ENCODE results near the gene DAPK1. TPM values are rescaled to one million over a fixed set of nuclear protein-coding genes. Genes with fewer than 3 reads are reported as not detected.
"Not testable (repeated sequence)": the region's sequence is repeated elsewhere in the genome, so short reads cannot be mapped to it uniquely, and the experiment has no call there.

DAPK1 gene
- polyA plus RNA-seq, 1 donor, result 24.9 TPM

DNA sequence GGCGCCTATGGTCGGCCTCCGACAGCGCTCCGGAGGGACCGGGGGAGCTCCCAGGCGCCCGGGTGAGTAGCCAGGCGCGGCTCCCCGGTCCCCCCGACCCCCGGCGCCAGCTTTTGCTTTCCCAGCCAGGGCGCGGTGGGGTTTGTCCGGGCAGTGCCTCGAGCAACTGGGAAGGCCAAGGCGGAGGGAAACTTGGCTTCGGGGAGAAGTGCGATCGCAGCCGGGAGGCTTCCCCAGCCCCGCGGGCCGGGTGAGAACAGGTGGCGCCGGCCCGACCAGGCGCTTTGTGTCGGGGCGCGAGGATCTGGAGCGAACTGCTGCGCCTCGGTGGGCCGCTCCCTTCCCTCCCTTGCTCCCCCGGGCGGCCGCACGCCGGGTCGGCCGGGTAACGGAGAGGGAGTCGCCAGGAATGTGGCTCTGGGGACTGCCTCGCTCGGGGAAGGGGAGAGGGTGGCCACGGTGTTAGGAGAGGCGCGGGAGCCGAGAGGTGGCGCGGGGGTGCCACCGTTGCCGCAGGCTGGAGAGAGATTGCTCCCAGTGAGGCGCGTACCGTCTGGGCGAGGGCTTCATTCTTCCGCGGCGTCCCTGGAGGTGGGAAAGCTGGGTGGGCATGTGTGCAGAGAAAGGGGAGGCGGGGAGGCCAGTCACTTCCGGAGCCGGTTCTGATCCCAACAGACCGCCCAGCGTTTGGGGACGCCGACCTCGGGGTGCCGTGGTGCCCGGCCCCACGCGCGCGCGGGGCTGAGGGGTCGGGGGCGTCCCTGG, 561 bp downstream of the DAPK1 start:
- peak; percentile 32 to 71 for DNase-seq
- WGBS (ENCODE audit: insufficient coverage, low lambda C conversion rate), result no CpG with 5 or more reads among the region's 80 CpGs
- Histone ChIP-seq H3K4me3 (ENCODE audit: low read length) (peak overlapping the region; percentile 74), H3K36me3 (ENCODE audit: control insufficient read depth, insufficient read depth, low read length) (no peaks in the 10 kb centered on the region), H3K9me3 (ENCODE audit: control insufficient read depth, low read depth, low read length) (peaks cover 4% of the 10 kb centered on the region), H3K27me3 (ENCODE audit: control insufficient read depth, insufficient read depth, low read length) (peaks cover 9% of the 10 kb centered on the region), H3K27ac (ENCODE audit: low read length) (peak overlapping the region; percentile 63), H3K4me1 (ENCODE audit: control insufficient read depth, insufficient read depth, low read length) (peaks cover 12% of the 10 kb centered on the region)

DNA sequence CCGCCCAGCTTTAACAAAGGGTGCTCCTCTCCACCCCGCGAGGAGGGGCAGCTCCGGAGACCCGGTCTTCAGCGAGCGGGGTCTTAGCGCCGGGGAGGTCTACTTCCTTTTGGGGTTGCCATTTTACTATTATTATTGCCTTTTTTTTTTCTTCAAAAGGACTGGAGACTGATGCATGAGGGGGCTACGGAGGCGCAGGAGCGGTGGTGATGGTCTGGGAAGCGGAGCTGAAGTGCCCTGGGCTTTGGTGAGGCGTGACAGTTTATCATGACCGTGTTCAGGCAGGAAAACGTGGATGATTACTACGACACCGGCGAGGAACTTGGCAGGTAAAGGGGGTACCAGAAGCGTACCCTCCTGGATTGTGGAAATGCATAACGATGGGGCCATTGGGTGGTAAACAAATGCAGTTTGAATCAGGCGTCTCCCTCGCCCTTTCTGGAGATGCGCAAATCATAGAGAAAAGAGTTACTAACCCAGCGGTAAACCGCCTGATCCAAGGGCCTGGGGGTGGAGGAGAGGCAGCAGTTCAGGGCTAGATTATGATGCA, 1.2 kb downstream of the DAPK1 start:
- peaks cover 4% of the 10 kb centered on the region for H3K9me3 ChIP-seq (ENCODE audit: control insufficient read depth, low read depth, low read length)
- peaks cover 13% of the 10 kb centered on the region for H3K4me1 ChIP-seq (ENCODE audit: control insufficient read depth, insufficient read depth, low read length)
- peak overlapping the region; percentile 63 for H3K27ac ChIP-seq (ENCODE audit: low read length)
- WGBS (ENCODE audit: insufficient coverage, low lambda C conversion rate), result no CpG with 5 or more reads among the region's 26 CpGs
- no peaks in the 10 kb centered on the region for H3K36me3 ChIP-seq (ENCODE audit: control insufficient read depth, insufficient read depth, low read length)
- H3K4me3 ChIP-seq (ENCODE audit: low read length), result peak overlapping the region; percentile 74
- peak in 1 of 2 donors; percentile 16 for DNase-seq
- peaks cover 9% of the 10 kb centered on the region for H3K27me3 ChIP-seq (ENCODE audit: control insufficient read depth, insufficient read depth, low read length)

DNA sequence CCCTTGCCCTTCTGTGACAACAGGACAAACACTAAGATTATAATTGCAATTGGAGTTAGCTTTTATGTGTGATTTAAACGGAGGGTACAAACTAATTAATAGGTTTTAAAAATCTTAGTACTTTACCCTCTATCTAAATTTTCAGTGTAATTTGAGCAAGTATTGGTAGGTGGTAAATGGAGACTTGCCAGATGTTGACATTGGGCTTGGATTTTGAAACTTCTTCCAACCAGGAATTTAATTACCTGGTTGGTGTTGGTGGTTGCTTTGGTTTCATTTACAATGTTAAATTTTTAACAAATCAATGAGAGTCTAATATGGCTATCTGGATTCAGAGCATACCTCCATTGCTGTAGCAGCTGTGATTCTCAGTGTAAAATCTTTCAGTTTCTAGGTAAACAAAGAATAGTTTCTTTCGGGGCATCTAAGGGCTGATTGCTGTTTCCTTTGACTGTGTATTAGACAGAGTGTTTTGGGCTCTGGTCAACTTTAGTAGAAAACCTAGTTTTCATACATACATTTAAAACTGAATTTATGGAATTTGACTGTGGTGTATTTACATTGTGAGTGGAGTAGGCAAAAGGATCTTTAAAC, 1.9 kb downstream of the DAPK1 start:
- Histone ChIP-seq H3K27me3 (ENCODE audit: control insufficient read depth, insufficient read depth, low read length) (peaks cover 9% of the 10 kb centered on the region), H3K4me1 (ENCODE audit: control insufficient read depth, insufficient read depth, low read length) (peaks cover 14% of the 10 kb centered on the region), H3K4me3 (ENCODE audit: low read length) (peak overlapping the region; percentile 74), H3K27ac (ENCODE audit: low read length) (no peak overlapping the region), H3K9me3 (ENCODE audit: control insufficient read depth, low read depth, low read length) (peaks cover 4% of the 10 kb centered on the region), H3K36me3 (ENCODE audit: control insufficient read depth, insufficient read depth, low read length) (no peaks in the 10 kb centered on the region)
- DNase-seq, result no peak
- WGBS (ENCODE audit: insufficient coverage, low lambda C conversion rate), result no CpG with 5 or more reads among the region's 2 CpGs

DNA sequence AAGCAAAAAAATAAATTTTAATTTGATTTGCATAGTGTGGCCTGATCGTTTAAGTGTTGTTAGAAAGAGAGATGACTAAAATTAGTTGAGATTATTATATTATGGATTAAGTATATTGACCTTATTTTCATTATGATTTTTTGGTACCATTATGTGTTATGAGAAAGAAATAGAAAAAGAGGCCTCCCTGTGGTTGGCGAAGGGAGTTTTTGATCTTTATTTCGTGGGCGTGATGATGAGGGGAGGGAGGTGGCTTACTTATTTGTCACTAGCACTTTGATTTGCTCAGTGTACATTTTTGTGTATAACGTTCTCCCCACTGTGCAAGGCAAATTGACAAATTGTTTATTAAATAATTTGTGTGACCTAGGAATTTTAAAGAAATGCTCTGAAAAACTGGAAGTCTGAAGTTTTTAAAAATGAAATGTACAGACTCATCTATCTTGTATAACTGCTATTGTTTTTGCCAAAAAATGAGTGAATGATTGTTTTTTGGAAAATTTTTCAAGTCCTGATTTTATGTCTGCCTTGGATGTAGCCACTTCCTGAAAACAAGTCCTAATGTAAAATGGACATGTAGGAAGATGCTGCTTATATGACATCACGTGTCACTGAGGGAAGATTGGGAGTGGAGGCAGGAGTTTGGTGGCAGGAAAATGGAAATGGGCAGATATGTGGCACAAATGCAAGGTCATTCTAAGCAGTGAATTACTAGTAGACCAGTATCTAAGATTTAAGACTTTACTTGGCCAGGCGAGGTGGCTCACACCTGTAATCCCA, 3.0 kb downstream of the DAPK1 start:
- DNase-seq, result no peak
- H3K36me3 ChIP-seq (ENCODE audit: control insufficient read depth, insufficient read depth, low read length), result no peaks in the 10 kb centered on the region
- peaks cover 9% of the 10 kb centered on the region for H3K27me3 ChIP-seq (ENCODE audit: control insufficient read depth, insufficient read depth, low read length)
- 77% methylated on average over 4 of the region's 7 CpGs for WGBS (ENCODE audit: insufficient coverage, low lambda C conversion rate)
- peaks cover 14% of the 10 kb centered on the region for H3K4me1 ChIP-seq (ENCODE audit: control insufficient read depth, insufficient read depth, low read length)
- H3K9me3 ChIP-seq (ENCODE audit: control insufficient read depth, low read depth, low read length), result peaks cover 4% of the 10 kb centered on the region
- H3K4me3 ChIP-seq (ENCODE audit: low read length), result no peak overlapping the region
- H3K27ac ChIP-seq (ENCODE audit: low read length), result no peak overlapping the region

DNA sequence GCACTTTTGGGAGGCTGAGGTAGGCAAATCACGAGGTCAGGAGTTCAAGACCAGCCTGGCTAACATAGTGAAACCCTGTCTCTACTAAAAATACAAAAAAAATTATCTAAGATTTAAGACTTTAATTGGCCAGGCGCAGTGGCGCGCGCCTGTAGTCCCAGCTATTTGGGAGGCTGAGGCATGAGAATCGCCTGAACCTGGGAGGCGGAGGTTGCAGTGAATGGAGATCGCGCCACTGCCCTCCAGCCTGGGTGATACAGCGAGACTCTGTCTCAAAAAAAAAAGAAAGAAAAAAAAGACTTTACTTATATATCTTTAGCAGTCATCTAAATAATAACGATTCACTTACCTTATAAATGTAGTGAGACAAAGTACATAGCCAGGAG, 3.6 kb downstream of the DAPK1 start:
- H3K9me3 ChIP-seq (ENCODE audit: control insufficient read depth, low read depth, low read length); DNase-seq; H3K27ac ChIP-seq (ENCODE audit: low read length); H3K4me3 ChIP-seq (ENCODE audit: low read length); H3K36me3 ChIP-seq (ENCODE audit: control insufficient read depth, insufficient read depth, low read length); H3K27me3 ChIP-seq (ENCODE audit: control insufficient read depth, insufficient read depth, low read length): not testable (repeated sequence)
- WGBS (ENCODE audit: insufficient coverage, low lambda C conversion rate), result 80% methylated on average over 1 of the region's 11 CpGs
- peaks cover 14% of the 10 kb centered on the region for H3K4me1 ChIP-seq (ENCODE audit: control insufficient read depth, insufficient read depth, low read length)

DNA sequence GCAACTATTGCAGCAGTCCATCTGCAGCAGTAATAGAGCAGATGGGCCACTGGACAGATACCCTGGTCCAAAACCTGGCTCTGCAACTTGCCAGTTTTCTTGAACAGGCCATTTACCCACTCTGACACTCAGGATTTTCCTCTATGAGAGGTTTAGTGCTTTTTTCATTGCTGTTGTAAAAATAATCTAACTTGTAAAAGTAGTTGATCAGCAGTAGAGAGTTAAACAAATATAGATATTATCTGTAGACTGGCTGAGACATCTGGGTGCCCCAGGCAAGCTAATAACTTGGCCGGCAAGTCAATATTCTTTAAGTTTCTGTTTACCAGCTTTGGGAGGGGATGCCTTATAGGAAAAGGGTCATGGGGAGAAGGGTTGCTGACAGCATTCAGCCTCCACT, 4.1 kb downstream of the DAPK1 start:
- no CpG with 5 or more reads among the region's 1 CpG for WGBS (ENCODE audit: insufficient coverage, low lambda C conversion rate)
- peak overlapping the region; percentile 18 for H3K27ac ChIP-seq (ENCODE audit: low read length)
- DNase-seq, result peak in 1 of 2 donors; percentile 34
- H3K4me3 ChIP-seq (ENCODE audit: low read length), result no peak overlapping the region
- H3K36me3 ChIP-seq (ENCODE audit: control insufficient read depth, insufficient read depth, low read length), result no peaks in the 10 kb centered on the region
- H3K4me1 ChIP-seq (ENCODE audit: control insufficient read depth, insufficient read depth, low read length), result peaks cover 14% of the 10 kb centered on the region
- peaks cover 4% of the 10 kb centered on the region for H3K9me3 ChIP-seq (ENCODE audit: control insufficient read depth, low read depth, low read length)
- peaks cover 9% of the 10 kb centered on the region for H3K27me3 ChIP-seq (ENCODE audit: control insufficient read depth, insufficient read depth, low read length)

DNA sequence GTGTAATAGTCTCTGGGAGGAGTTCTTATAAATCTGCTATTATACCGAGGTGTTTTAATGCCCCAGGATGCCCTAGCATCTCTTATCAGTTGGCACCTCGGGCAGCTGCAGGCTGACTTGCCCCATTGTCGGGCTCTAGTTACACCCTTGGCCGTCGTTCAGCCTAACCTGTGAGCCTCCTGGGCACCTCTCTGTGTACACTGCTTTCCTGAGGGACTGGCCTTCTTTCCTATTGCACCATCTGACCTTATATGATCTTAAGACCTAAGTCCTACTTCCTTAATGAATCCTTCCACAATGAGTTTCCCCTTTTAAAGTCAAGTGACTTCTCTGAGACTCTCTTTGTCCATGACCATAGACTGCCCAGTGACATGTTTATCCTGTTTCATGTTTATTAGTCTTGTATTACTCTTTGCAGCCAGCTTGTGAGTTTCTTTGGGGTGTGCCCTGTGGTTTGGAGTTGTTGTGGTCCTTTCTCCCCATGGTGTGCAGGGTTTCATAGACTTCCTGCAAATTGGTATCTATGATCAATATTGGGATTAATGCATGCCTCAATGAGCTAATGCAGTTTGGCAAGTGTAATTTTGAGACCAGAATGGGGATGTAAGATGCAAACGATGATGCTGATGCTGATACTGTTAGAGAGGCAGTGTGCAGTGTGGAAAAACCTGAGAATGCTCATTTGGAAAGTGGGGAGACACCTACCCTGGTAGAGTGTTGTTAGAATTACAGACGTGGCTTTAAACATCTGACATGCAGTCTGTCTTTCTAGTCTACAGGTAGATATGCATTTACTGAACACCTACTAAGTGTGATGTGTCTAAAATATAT, 4.9 kb downstream of the DAPK1 start:
- Histone ChIP-seq H3K4me3 (ENCODE audit: low read length) (no peak overlapping the region), H3K9me3 (ENCODE audit: control insufficient read depth, low read depth, low read length) (peaks cover 4% of the 10 kb centered on the region), H3K4me1 (ENCODE audit: control insufficient read depth, insufficient read depth, low read length) (peaks cover 10% of the 10 kb centered on the region), H3K27ac (ENCODE audit: low read length) (peak overlapping the region; percentile 18), H3K27me3 (ENCODE audit: control insufficient read depth, insufficient read depth, low read length) (peaks cover 7% of the 10 kb centered on the region), H3K36me3 (ENCODE audit: control insufficient read depth, insufficient read depth, low read length) (no peaks in the 10 kb centered on the region)
- WGBS (ENCODE audit: insufficient coverage, low lambda C conversion rate), result no CpG with 5 or more reads among the region's 7 CpGs
- DNase-seq, result peak; percentile 42 to 65

DNA sequence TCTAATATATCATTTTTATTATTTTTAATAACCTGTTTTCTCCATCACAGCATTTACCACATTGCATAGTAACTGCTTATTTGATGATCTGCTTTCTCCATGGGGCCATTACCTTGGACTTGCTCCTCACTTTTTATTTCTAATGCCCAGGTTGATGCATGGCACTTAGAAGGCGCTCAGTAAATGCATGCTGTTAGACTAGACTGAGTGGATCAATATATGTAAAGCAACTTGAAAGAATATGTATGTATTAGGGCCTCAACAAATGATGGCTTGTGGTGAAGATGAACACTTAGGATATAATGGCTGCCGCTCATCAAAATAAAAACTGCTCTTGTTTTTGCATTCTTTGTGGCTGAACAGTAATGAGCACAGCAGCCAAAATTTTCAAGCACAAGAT, 5.8 kb downstream of the DAPK1 start:
- Histone ChIP-seq H3K27me3 (ENCODE audit: control insufficient read depth, insufficient read depth, low read length) (peaks cover 1% of the 10 kb centered on the region), H3K27ac (ENCODE audit: low read length) (no peak overlapping the region), H3K4me3 (ENCODE audit: low read length) (no peak overlapping the region), H3K4me1 (ENCODE audit: control insufficient read depth, insufficient read depth, low read length) (peaks cover 10% of the 10 kb centered on the region), H3K36me3 (ENCODE audit: control insufficient read depth, insufficient read depth, low read length) (no peaks in the 10 kb centered on the region), H3K9me3 (ENCODE audit: control insufficient read depth, low read depth, low read length) (no peaks in the 10 kb centered on the region)
- no peak for DNase-seq
- 100% methylated on average over 1 of the region's 2 CpGs for WGBS (ENCODE audit: insufficient coverage, low lambda C conversion rate)

DNA sequence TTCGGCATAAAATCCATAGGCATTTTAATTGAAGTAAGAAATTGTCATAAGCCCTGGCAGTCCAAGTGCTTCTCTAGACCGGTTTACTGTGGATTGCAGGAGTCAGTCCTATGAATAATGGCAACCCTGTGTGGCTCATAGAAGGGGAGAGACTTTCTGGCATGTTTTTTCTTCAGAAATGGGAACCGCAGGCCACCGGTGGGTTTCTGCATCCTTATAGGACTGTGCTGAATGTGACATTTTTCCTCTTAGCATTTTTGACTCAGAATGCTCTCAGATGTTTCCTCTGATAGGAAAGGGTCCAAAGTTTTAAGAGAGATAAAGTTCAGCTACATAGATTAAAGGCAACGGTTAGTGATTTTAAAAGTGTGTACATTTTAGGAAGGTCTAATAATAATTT, 6.3 kb downstream of the DAPK1 start:
- H3K4me1 ChIP-seq (ENCODE audit: control insufficient read depth, insufficient read depth, low read length), result peaks cover 10% of the 10 kb centered on the region
- H3K4me3 ChIP-seq (ENCODE audit: low read length), result no peak overlapping the region
- 100% methylated on average over 1 of the region's 5 CpGs for WGBS (ENCODE audit: insufficient coverage, low lambda C conversion rate)
- H3K36me3 ChIP-seq (ENCODE audit: control insufficient read depth, insufficient read depth, low read length), result no peaks in the 10 kb centered on the region
- no peaks in the 10 kb centered on the region for H3K27me3 ChIP-seq (ENCODE audit: control insufficient read depth, insufficient read depth, low read length)
- no peaks in the 10 kb centered on the region for H3K9me3 ChIP-seq (ENCODE audit: control insufficient read depth, low read depth, low read length)
- DNase-seq, result no peak
- H3K27ac ChIP-seq (ENCODE audit: low read length), result no peak overlapping the region

DNA sequence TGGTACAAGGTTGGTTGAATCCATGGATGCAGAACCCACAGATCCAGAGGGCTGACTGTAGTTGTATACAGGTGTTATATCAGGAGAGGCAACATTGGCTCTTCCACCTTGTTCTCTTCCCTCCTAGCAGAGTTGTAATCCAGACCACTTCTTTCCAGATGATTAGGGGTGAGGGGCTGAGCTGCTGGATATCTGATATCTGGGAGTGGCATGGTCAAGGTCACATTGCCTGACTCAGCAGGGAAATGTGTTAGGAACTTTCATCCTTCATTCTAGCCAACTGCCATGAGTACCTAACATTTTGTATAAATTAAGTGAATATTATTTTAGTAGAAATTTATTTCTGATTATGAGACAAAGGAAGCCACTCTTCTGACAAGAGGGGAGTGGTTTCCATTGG, 7.3 kb downstream of the DAPK1 start:
- Histone ChIP-seq H3K4me3 (ENCODE audit: low read length) (no peak overlapping the region), H3K9me3 (ENCODE audit: control insufficient read depth, low read depth, low read length) (no peaks in the 10 kb centered on the region), H3K36me3 (ENCODE audit: control insufficient read depth, insufficient read depth, low read length) (no peaks in the 10 kb centered on the region), H3K4me1 (ENCODE audit: control insufficient read depth, insufficient read depth, low read length) (peaks cover 10% of the 10 kb centered on the region), H3K27me3 (ENCODE audit: control insufficient read depth, insufficient read depth, low read length) (no peaks in the 10 kb centered on the region), H3K27ac (ENCODE audit: low read length) (no peak overlapping the region)
- no peak for DNase-seq

All from large intestine (tissue), 3 donors.